RPMI7951 (cell line): ENCODE results near the gene CEP19. TPM values are rescaled to one million over a fixed set of nuclear protein-coding genes. Genes with fewer than 3 reads are reported as not detected.

ENCODE experiments used
- DNase-seq: peaks from one replicate; pipeline ENCODE4 v3.0.0-alpha.2; 2012; ENCODE audit warnings: low read depth
- total RNA-seq: library from RNA; depleted of rRNA; stranded (reverse); fragments of >200 nt; shearing (Covaris generic); gene quantifications from 2 replicates; pipeline ENCODE4 v1.2.3, GENCODE V29; 2014; rRNA removed

Gene CEP19
- total RNA-seq, 1 experiment from 2014 or later = 11.2 TPM

GRCh38 chr3:196667056-196667825 is 44.8 kb downstream of the CEP19 start:
- no peak for DNase-seq

- DNase-seq = peak; percentile 97
These were observed 45.8 kb downstream of the CEP19 start for GRCh38 chr3:196666001-196666867.

DNA sequence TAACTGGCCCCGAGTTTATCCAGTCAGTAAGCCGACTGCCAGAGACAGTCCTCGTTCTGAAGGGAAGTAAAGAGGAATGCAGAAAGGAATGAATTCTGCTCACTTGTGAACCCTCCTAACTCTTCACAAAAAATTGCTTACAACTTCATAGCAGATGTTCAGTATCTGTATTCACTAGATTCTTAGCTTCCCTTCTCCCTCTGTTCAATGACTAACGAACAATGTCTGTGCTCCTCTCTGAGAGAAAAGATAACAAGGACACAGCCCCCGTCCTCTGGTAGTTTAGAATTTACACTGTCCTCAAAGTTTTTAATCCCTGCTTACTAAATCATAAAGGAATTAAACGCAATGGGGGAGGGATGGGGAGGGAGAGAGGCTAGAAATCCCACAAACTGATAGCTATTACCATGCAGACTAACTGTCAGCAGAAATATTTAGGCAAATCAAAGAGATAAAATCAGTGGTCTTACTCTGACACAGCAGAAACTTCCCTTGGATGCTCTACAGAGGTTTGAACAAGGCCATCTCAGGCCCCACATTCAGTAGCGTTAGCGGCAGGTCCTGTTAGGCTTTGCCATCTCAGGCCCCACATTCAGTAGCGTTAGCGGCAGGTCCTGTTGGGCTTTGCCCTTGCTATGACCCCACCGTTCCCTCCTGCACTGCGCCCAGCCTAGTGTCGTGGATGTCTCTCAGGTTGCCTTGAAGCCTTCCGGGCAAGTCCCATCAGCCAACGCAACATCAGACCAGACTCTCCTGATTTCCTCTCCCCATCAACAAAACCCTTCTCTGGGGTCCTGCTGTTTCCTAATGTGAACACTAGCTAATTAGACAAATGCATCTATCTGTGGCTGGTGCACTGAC is 49.1 kb downstream of the CEP19 start:
- no peak for DNase-seq

- DNase-seq = peak; percentile 23
These were observed 50.0 kb downstream of the CEP19 start for GRCh38 chr3:196662033-196662432.

DNA sequence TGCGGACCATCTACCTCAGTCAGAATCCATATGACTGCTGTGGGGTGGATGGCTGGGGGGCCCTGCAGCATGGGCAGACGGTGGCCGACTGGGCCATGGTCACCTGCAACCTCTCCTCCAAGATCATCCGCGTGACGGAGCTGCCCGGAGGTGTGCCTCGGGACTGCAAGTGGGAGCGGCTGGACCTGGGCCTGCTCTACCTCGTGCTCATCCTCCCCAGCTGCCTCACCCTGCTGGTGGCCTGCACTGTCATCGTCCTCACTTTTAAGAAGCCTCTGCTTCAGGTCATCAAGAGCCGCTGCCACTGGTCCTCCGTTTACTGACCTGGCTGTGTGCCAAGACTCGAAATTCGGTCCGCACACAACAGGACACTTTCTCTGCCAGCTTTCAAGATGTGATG is 50.6 kb downstream of the CEP19 start:
- DNase-seq = no peak

GRCh38 chr3:196660381-196661166 is 51.5 kb downstream of the CEP19 start:
- DNase-seq = no peak

GRCh38 chr3:196659901-196660351 is 52.1 kb downstream of the CEP19 start:
- DNase-seq = no peak

Other genes with a start within 250 kb of the CEP19 start
- gene RNF168, start 208.5 kb downstream of the CEP19 start, total RNA-seq = 19.9 and 20.1 TPM in 2 replicates
- gene SMCO1, start 196.9 kb downstream of the CEP19 start, total RNA-seq = not detected in 2 replicates
- 8.8 and 9.4 TPM in 2 replicates for gene WDR53, start 143.7 kb downstream of the CEP19 start, total RNA-seq
- gene FBXO45, start 143.6 kb downstream of the CEP19 start, total RNA-seq = 16.6 and 21.7 TPM in 2 replicates
- gene NRROS, start 72.6 kb downstream of the CEP19 start, total RNA-seq = 1.6 and 2.7 TPM in 2 replicates
- gene PIGX, start 127 bp upstream of the CEP19 start, total RNA-seq = 32.1 and 43.6 TPM in 2 replicates
- gene PAK2, start 27.6 kb upstream of the CEP19 start, total RNA-seq = 37.7 and 45.5 TPM in 2 replicates
- gene SENP5, start 155.7 kb upstream of the CEP19 start, total RNA-seq = 34.8 and 48.2 TPM in 2 replicates
- gene NCBP2, start 230.3 kb upstream of the CEP19 start, total RNA-seq = 73.3 and 80.0 TPM in 2 replicates